ENCODE measurements around the gene KIF2A. TPM values are rescaled to one million over a fixed set of nuclear protein-coding genes. Genes with fewer than 3 reads are reported as not detected.

Gene KIF2A
- total and polyA plus RNA-seq, 2 donors (not counting 3 experiments of a cell fraction or from before 2014, with no cell fraction given): 17.1 to 65.1 TPM

DNA sequence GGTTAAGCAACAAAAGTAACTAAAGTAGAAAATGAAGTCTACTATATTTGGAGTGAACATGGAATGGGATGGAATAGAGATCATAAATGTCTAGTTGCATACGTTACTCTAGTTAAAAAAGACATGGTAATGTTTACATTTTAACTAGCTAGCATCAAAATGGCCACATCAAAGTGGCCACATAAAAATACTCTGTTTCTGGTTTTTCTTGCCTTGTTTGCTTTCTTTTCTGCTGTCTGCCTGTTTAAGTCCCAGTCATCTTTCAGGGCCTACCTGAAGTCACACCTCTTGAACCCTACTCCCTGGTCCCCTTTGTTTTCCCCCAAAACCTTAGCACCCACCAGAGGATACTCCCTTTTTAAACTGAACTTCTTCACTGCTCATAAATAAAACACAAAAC lies 6.4 kb upstream of the KIF2A start:
- Histone ChIP-seq H3K9me1 (replicated peaks; ENCODE audit: control insufficient read depth, extremely low read depth, insufficient read depth, low read length) (no peaks in the 10 kb centered on the region), H3K9ac (replicated peaks; ENCODE audit: extremely low read depth, insufficient read depth, low read length) (no peak overlapping the region), H3K27ac (ENCODE audit: insufficient read depth, low read depth, low read length) (no peak overlapping the region), H3K4me1 (ENCODE audit: control insufficient read depth, extremely low read depth, insufficient read depth, low read length) (no peaks in the 10 kb centered on the region), H3K9me3 (replicated peaks; ENCODE audit: control insufficient read depth, insufficient read depth, low read length) (no peaks in the 10 kb centered on the region), H3K4me2 (ENCODE audit: insufficient read depth, low read length) (no peak overlapping the region), H2AFZ (ENCODE audit: low read depth, low read length) (no peak overlapping the region), H3K36me3 (ENCODE audit: control insufficient read depth in 2 of 2, extremely low read depth in 1 of 2, insufficient read depth in 2 of 2, low read length in 2 of 2) (no peaks in the 10 kb centered on the region), H4K20me1 (replicated peaks; ENCODE audit: control insufficient read depth, extremely low read depth, insufficient read depth, low read length) (no peaks in the 10 kb centered on the region), H3K27me3 (ENCODE audit: control insufficient read depth in 2 of 2, insufficient read depth in 2 of 2, low read length in 2 of 2) (peaks cover 2 to 4% of the 10 kb centered on the region in 2 experiments), H3K79me2 (ENCODE audit: control insufficient read depth, insufficient read depth, low read length) (no peaks in the 10 kb centered on the region), H3K4me3 (replicated peaks in 1 of 3; ENCODE audit: insufficient read depth in 1 of 3, low read depth in 1 of 3, low read length in 3 of 3) (no peak overlapping the region)
- POLR2A ChIA-PET: no interaction called here
- no peak for FAIRE-seq
- DNase-seq (ENCODE audit: low read depth, low spot score): no peak
- no TSS peak for BruUV-seq (replicated peaks)
- dilution Hi-C loops (cut with MboI; ENCODE audit: extremely low pct_ligation_motif_present, low sequenced_read_pairs): no loop called here
- TF ChIP-seq MYC (IDR thresholded peaks at IDR 0.05; ENCODE audit: low read depth, low read length): no peak
- TF ChIP-seq EZH2 (IDR thresholded peaks at IDR 0.05; ENCODE audit: borderline replicate concordance, low read depth, low read length, severe bottlenecking): no peak
- no peak for TF ChIP-seq GATA2 (IDR thresholded peaks at IDR 0.05; ENCODE audit: insufficient read depth, insufficient read length, low read depth, low read length)
- TF ChIP-seq POLR2A (IDR thresholded peaks at IDR 0.05; ENCODE audit: low read depth, low read length): no peak
- TF ChIP-seq JUN (IDR thresholded peaks at IDR 0.05; ENCODE audit: borderline replicate concordance, insufficient read depth, insufficient read length, low read depth): no peak
- TF ChIP-seq, protein P1, sequence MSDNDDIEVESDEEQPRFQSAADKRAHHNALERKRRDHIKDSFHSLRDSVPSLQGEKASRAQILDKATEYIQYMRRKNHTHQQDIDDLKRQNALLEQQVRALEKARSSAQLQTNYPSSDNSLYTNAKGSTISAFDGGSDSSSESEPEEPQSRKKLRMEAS (IDR thresholded peaks at IDR 0.05; ENCODE audit: insufficient read depth, insufficient read length): no peak
- no peak for TF ChIP-seq FOS (IDR thresholded peaks at IDR 0.05; ENCODE audit: borderline replicate concordance, insufficient read depth, low read length)
- TF ChIP-seq, protein P2, sequence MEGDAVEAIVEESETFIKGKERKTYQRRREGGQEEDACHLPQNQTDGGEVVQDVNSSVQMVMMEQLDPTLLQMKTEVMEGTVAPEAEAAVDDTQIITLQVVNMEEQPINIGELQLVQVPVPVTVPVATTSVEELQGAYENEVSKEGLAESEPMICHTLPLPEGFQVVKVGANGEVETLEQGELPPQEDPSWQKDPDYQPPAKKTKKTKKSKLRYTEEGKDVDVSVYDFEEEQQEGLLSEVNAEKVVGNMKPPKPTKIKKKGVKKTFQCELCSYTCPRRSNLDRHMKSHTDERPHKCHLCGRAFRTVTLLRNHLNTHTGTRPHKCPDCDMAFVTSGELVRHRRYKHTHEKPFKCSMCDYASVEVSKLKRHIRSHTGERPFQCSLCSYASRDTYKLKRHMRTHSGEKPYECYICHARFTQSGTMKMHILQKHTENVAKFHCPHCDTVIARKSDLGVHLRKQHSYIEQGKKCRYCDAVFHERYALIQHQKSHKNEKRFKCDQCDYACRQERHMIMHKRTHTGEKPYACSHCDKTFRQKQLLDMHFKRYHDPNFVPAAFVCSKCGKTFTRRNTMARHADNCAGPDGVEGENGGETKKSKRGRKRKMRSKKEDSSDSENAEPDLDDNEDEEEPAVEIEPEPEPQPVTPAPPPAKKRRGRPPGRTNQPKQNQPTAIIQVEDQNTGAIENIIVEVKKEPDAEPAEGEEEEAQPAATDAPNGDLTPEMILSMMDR (IDR thresholded peaks at IDR 0.05; ENCODE audit: extremely low read depth in 1 of 2, insufficient read depth in 1 of 2, low read depth in 1 of 2, low read length in 2 of 2): no peak
- no peak for TF ChIP-seq POLR2AphosphoS5 (IDR thresholded peaks at IDR 0.05; ENCODE audit: insufficient read depth, low read depth, low read length)
- CTCF ChIA-PET: no interaction called here
- intact Hi-C loops (cut with micrococcal nuclease): no loop called here

All from endothelial cell of umbilical vein (primary cell).